SK-N-SH (cell line): Measurements from ENCODE around the gene ARMC6. TPM values are rescaled to one million over a fixed set of nuclear protein-coding genes. Genes with fewer than 3 reads are reported as not detected.

Experiments
- CTCF ChIA-PET: fragments of 300-600, 350-600 bp; formaldehyde crosslinking; extraction: SDS; loops from one replicate; lab custom pipeline; 2021; lab: Yijun Ruan, JAX
- POLR2A ChIA-PET: fragments of 350-600 bp; sonication (Branson Sonifier 250); formaldehyde crosslinking; extraction: SDS; loops from one replicate; lab custom pipeline; 2020; ENCODE audit warnings: antibody characterized with exemption, inconsistent platforms; lab: Yijun Ruan, JAX
- DNase-seq: peaks from one replicate; pipeline ENCODE4 v3.0.0; 2012
- H2AFZ ChIP-seq: fragments of 200-600 bp; sonication (generic); 2 replicates; pipeline ENCODE4 v1.8.1; 2016; ENCODE audit warnings: antibody characterized with exemption, mild to moderate bottlenecking, low read depth
- H3F3A ChIP-seq: fragments of 200-600 bp; sonication (generic); replicated peaks from 2 replicates; pipeline ENCODE3; 2016; ENCODE audit warnings: antibody characterized with exemption, mild to moderate bottlenecking; ENCODE audit not compliant: insufficient read depth
- H3K27ac ChIP-seq, 2 experiments: fragments of 200-500 bp in 1 of 2; fragments of 200-600 bp in 1 of 2; sonication (Bioruptor generic) in 1 of 2; sonication (generic), shearing (Covaris generic) in 1 of 2; 2 replicates each; pipeline versions ENCODE4 v1.5.1 to v1.6.1; 2014 to 2016; ENCODE audit warnings: low read depth in 2 of 2, inconsistent platforms in 1 of 2, low read length in 1 of 2, mild to moderate bottlenecking in 1 of 2, mixed read lengths in 1 of 2
- H3K27me3 ChIP-seq: fragments of 200-600 bp; sonication (generic), shearing (Covaris generic); 2 replicates; pipeline ENCODE4 v1.6.1; 2016; ENCODE audit warnings: mixed run types; ENCODE audit not compliant: insufficient read depth
- H3K36me3 ChIP-seq, 2 experiments: fragments of 200-500 bp in 1 of 2; fragments of 200-600 bp in 1 of 2; sonication (Bioruptor generic) in 1 of 2; sonication (generic) in 1 of 2; replicated peaks in 1 of 2; 2 replicates each; pipeline versions ENCODE3 to v1.5.1; 2014 to 2016; ENCODE audit warnings: low read length in 1 of 2, mild to moderate bottlenecking in 1 of 2; ENCODE audit not compliant: insufficient read depth in 2 of 2, control insufficient read depth in 1 of 2
- H3K4me1 ChIP-seq, 2 experiments: fragments of 200-500 bp in 1 of 2; fragments of 200-600 bp in 1 of 2; sonication (Bioruptor generic) in 1 of 2; sonication (generic), shearing (Covaris generic) in 1 of 2; 2 replicates each; pipeline versions ENCODE4 v1.5.1 to v1.6.1; 2014 to 2016; ENCODE audit warnings: low read depth in 1 of 2, low read length in 1 of 2, mixed run types in 1 of 2; ENCODE audit not compliant: insufficient read depth in 2 of 2, control insufficient read depth in 1 of 2
- H3K4me2 ChIP-seq: fragments of 200-600 bp; sonication (generic), shearing (Covaris generic); 2 replicates; pipeline ENCODE4 v1.6.1; 2017; ENCODE audit warnings: mixed run types
- H3K4me3 ChIP-seq, 2 experiments: fragments of 200-500 bp in 1 of 2; fragments of 200-600 bp in 1 of 2; sonication (Bioruptor generic) in 1 of 2; sonication (generic), shearing (Covaris generic) in 1 of 2; 2 replicates each; pipeline versions ENCODE4 v1.5.1 to v1.8.1; 2014 to 2016; ENCODE audit warnings: low read depth in 2 of 2, inconsistent platforms in 1 of 2, low read length in 1 of 2, mild to moderate bottlenecking in 1 of 2, mixed read lengths in 1 of 2, moderate library complexity in 1 of 2
- H3K79me2 ChIP-seq: fragments of 200-600 bp; sonication (generic); 2 replicates; pipeline ENCODE4 v1.8.1; 2017; ENCODE audit warnings: mild to moderate bottlenecking; ENCODE audit not compliant: insufficient read depth
- H3K9ac ChIP-seq: fragments of 200-600 bp; sonication (generic); 2 replicates; pipeline ENCODE4 v1.6.1; 2017; ENCODE audit warnings: mixed run types
- H3K9me2 ChIP-seq: fragments of 200-600 bp; sonication (generic); 2 replicates; pipeline ENCODE4 v1.6.1; 2017; ENCODE audit warnings: mixed run types
- H3K9me3 ChIP-seq: fragments of 200-600 bp; sonication (generic); 2 replicates; pipeline ENCODE4 v1.6.1; 2017; ENCODE audit warnings: mixed run types, mild to moderate bottlenecking, moderate library complexity
- H4K20me1 ChIP-seq: fragments of 200-600 bp; sonication (generic); 2 replicates; pipeline ENCODE4 v1.6.1; 2017; ENCODE audit warnings: mild to moderate bottlenecking, mixed run types; ENCODE audit not compliant: insufficient read depth
- CHD2 ChIP-seq: fragments of 150-350 bp; IDR thresholded peaks from 2 replicates; pipeline ENCODE4 v1.6.1; 2018; ENCODE audit warnings: low read length; ENCODE audit not compliant: partially characterized antibody
- EP300 ChIP-seq, 2 experiments: IDR thresholded peaks; 2 replicates each; pipeline versions ENCODE4 v1.4.0 to v1.6.1; 2012; ENCODE audit warnings: borderline replicate concordance in 1 of 2, low read depth in 1 of 2, low read length in 1 of 2
- EZH2phosphoT487 ChIP-seq: fragments of 200-600 bp; sonication (generic); IDR thresholded peaks from 2 replicates; pipeline ENCODE4 v1.6.1; 2017; ENCODE audit warnings: low read depth, mixed run types, mild to moderate bottlenecking, antibody characterized with exemption, moderate library complexity, borderline replicate concordance
- FOSL2 ChIP-seq: IDR thresholded peaks from 2 replicates; pipeline ENCODE4 v1.4.0; 2012; ENCODE audit warnings: low read depth, mild to moderate bottlenecking, moderate library complexity, borderline replicate concordance
- FOXJ3 ChIP-seq: sonication (generic); formaldehyde crosslinking; IDR thresholded peaks from 2 replicates; pipeline ENCODE4 v1.5.1; 2020; ENCODE audit warnings: mild to moderate bottlenecking, missing genetic modification reagents
- FOXM1 ChIP-seq: IDR thresholded peaks from 2 replicates; pipeline ENCODE4 v1.4.0; 2012; ENCODE audit warnings: low read depth, mild to moderate bottlenecking
- GABPA ChIP-seq: IDR thresholded peaks from 2 replicates; pipeline ENCODE4 v1.4.0; 2012; ENCODE audit warnings: low read depth, mild to moderate bottlenecking
- GATA2 ChIP-seq: sonication (generic); formaldehyde crosslinking; IDR thresholded peaks from 2 replicates; pipeline ENCODE4 v1.5.0; 2020; ENCODE audit warnings: mild to moderate bottlenecking, missing genetic modification reagents
- IRF3 ChIP-seq: fragments of 150-350 bp; IDR thresholded peaks from 2 replicates; pipeline ENCODE4 v1.6.1; 2016; ENCODE audit warnings: mild to moderate bottlenecking, low read depth, low read length
- MAX ChIP-seq: IDR thresholded peaks from 2 replicates; pipeline ENCODE4 v1.4.0; 2012; ENCODE audit warnings: low read depth
- NFIC ChIP-seq: IDR thresholded peaks from 2 replicates; pipeline ENCODE4 v1.4.0; 2012; ENCODE audit warnings: borderline replicate concordance
- NRF1 ChIP-seq: IDR thresholded peaks from 2 replicates; pipeline ENCODE4 v1.6.1; 2012; ENCODE audit warnings: low read depth, mild to moderate bottlenecking, low read length
- PBX3 ChIP-seq: IDR thresholded peaks from 2 replicates; pipeline ENCODE4; 2012
- RFX5 ChIP-seq: IDR thresholded peaks from 2 replicates; pipeline ENCODE4 v1.6.1; 2012; ENCODE audit warnings: mild to moderate bottlenecking, improper control_type of control experiment, low read length
- RXRA ChIP-seq: IDR thresholded peaks from 2 replicates; pipeline ENCODE4 v1.4.0; 2012; ENCODE audit warnings: low read depth, mild to moderate bottlenecking, borderline replicate concordance
- SIN3A ChIP-seq: IDR thresholded peaks from 2 replicates; pipeline ENCODE4 v1.6.1; 2012; ENCODE audit warnings: low read depth, mild to moderate bottlenecking, low read length, moderate library complexity, borderline replicate concordance
- TEAD4 ChIP-seq: IDR thresholded peaks from 2 replicates; pipeline ENCODE4 v1.4.0; 2012; ENCODE audit warnings: mild to moderate bottlenecking, borderline replicate concordance; ENCODE audit not compliant: insufficient read depth
- USF1 ChIP-seq: IDR thresholded peaks from 2 replicates; pipeline ENCODE4 v1.4.0; 2012; ENCODE audit warnings: low read depth, borderline replicate concordance
- USF2 ChIP-seq: fragments of 150-350 bp; IDR thresholded peaks from 2 replicates; pipeline ENCODE4 v1.6.1; 2017; ENCODE audit warnings: antibody characterized with exemption, low read length, low read depth, borderline replicate concordance
- ZBTB33 ChIP-seq: IDR thresholded peaks from 2 replicates; pipeline ENCODE4 v1.4.0; 2012; ENCODE audit warnings: low read depth, borderline replicate concordance
- WGBS: methylation state at CpG from one replicate; pipeline ENCODE4 v1.1.6; 2017; ENCODE audit warnings: low lambda C conversion rate; 5-methylcytosine and 5-hydroxymethylcytosine counted together
- polyA plus RNA-seq, 3 experiments: library from polyadenylated mRNA; depleted of rRNA; stranded (reverse); fragments of >200 nt; gene quantifications; 2 replicates each; pipeline ENCODE4 v1.2.3, GENCODE V29; 2012

ARMC6 gene
- polyA plus RNA-seq, 1 of the 3 experiments (the other 2 are of a cell fraction) = 34.7 TPM

DNA sequence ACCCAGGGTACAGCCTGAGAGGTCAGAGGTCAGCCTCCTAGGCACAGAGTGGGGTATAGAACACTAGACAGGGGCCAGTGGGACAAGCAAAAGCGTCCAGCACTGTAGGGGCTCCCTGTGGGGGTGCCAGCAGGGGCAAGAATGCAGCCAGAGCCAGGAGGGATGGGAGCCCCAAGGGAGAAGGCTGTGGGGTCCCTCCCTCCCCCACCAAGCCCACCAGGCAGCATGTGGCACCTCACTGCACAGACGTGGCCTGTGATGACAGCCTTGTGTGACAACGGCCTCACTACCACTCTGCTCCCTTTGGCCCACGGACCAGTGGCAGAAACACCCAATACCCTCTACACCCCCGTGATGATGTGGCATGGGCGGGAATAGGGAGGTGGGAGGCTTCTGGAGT is 10.1 kb downstream of the ARMC6 start:
- Histone ChIP-seq H2AFZ (no peak overlapping the region), H3K27ac (no peak overlapping the region), H3K79me2 (peaks cover 33% of the 10 kb centered on the region), H3K4me3 (no peak overlapping the region), H3K9ac (no peak overlapping the region), H3K9me2 (no peaks in the 10 kb centered on the region), H3K27me3 (no peaks in the 10 kb centered on the region), H3K9me3 (no peaks in the 10 kb centered on the region), H3K4me2 (no peak overlapping the region), H4K20me1 (no peaks in the 10 kb centered on the region), H3K4me1 (no peaks in the 10 kb centered on the region), H3F3A (no peaks in the 10 kb centered on the region), H3K36me3 (peaks cover 5 to 15% of the 10 kb centered on the region in 2 experiments)
- POLR2A ChIA-PET = no interaction called here
- CTCF ChIA-PET = interaction anchor here (1.3 kb wide), 1 partner anchor 72 kb away, joined by 3 read pairs; no protein-coding TSS in a partner anchor
- no peak for TF ChIP-seq PBX3
- TF ChIP-seq CHD2 = no peak
- TF ChIP-seq SIN3A = no peak
- no peak for TF ChIP-seq TEAD4
- no peak for TF ChIP-seq NRF1
- no peak for TF ChIP-seq IRF3
- no peak for TF ChIP-seq NFIC
- no peak for TF ChIP-seq RFX5
- TF ChIP-seq USF1 = no peak
- no peak for TF ChIP-seq MAX
- TF ChIP-seq GABPA = no peak
- no peak for TF ChIP-seq USF2
- no peak for TF ChIP-seq GATA2 (CRISPR knock-in tag)
- 87% methylated on average over 4 of the region's 6 CpGs for WGBS
- no peak for DNase-seq

DNA sequence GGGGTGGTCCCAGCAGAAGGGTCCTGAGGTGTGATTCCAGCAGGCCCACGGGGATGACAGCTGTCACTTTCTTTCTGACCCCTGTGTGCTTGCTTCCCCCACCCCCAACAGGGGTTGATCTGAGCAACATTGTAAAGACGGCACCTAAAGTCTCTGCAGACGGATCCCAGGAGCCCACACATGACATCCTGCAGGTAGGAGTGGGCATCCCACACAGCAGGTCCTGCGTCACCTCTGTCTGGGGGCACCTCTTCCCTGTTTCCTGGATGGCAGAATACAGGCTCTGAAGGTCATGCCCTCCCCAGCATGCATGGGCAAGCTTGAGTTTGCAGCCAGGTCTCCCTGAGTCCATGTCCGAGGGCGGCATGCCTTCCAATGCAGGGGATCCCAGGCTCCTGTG is 10.5 kb downstream of the ARMC6 start:
- peaks cover 5 to 15% of the 10 kb centered on the region in 2 experiments for H3K36me3 ChIP-seq
- H3K79me2 ChIP-seq = peaks cover 29% of the 10 kb centered on the region
- no peak overlapping the region for H3K9ac ChIP-seq
- no peaks in the 10 kb centered on the region for H3K4me1 ChIP-seq
- no peak overlapping the region for H3K27ac ChIP-seq
- no peak overlapping the region for H3K4me2 ChIP-seq
- no peaks in the 10 kb centered on the region for H4K20me1 ChIP-seq
- DNase-seq = no peak
- H3F3A ChIP-seq = no peaks in the 10 kb centered on the region
- WGBS = 63% methylated on average over 2 of the region's 6 CpGs
- CTCF ChIA-PET = no interaction called here
- no peak overlapping the region for H2AFZ ChIP-seq
- no peaks in the 10 kb centered on the region for H3K9me2 ChIP-seq
- no peaks in the 10 kb centered on the region for H3K27me3 ChIP-seq
- TF ChIP-seq FOSL2 (no peak), GABPA (no peak), FOXJ3 (CRISPR knock-in tag) (no peak), FOXM1 (no peak), EZH2phosphoT487 (no peak), ZBTB33 (no peak), CHD2 (no peak), RXRA (no peak), EP300 (IDR thresholded peaks at IDR 0.05; ENCODE audit: borderline replicate concordance in 1 of 2, low read depth in 1 of 2, low read length in 1 of 2) (no peak)
- TF ChIP-seq, all 33 proteins: peak for 0
- POLR2A ChIA-PET = no interaction called here
- no peak overlapping the region for H3K4me3 ChIP-seq
- H3K9me3 ChIP-seq = no peaks in the 10 kb centered on the region
